Fibroblast of lung (primary cell): Measurements from ENCODE around the gene SEC22B.
"Not testable (repeated sequence)": the region's sequence is repeated elsewhere in the genome, so short reads cannot be mapped to it uniquely, and the experiment has no call there.

Experiments used
- CTCF ChIP-seq, 2 donors: IDR thresholded peaks in 1 of 2; conservative IDR thresholded peaks in 1 of 2; 1 replicate in 1 of 2; 2 replicates in 1 of 2; pipeline ENCODE4 v1.5.1; 2011 to 2012; ENCODE audit warnings: low read length in 2 of 2, control low read depth in 1 of 2, inconsistent platforms in 1 of 2, low read depth in 1 of 2, mild to moderate bottlenecking in 1 of 2
- EZH2 ChIP-seq: IDR thresholded peaks from 2 replicates; pipeline ENCODE4 v1.5.1; 2012; ENCODE audit warnings: low read length, control low read depth, mild to moderate bottlenecking; ENCODE audit errors: missing control alignments

- TF ChIP-seq CTCF (conservative IDR thresholded peaks at IDR 0.05 in 1 of 2, IDR thresholded peaks at IDR 0.05 in 1 of 2; ENCODE audit: low read depth in 1 of 2, low read length in 2 of 2); EZH2: not testable (repeated sequence)
These were observed 71.0 kb downstream of the SEC22B start for GRCh38 chr1:120105288-120105687.
